ENCODE results near the gene RAB3D. TPM values are rescaled to one million over a fixed set of nuclear protein-coding genes. Genes with fewer than 3 reads are reported as not detected.

RAB3D gene, protein sequence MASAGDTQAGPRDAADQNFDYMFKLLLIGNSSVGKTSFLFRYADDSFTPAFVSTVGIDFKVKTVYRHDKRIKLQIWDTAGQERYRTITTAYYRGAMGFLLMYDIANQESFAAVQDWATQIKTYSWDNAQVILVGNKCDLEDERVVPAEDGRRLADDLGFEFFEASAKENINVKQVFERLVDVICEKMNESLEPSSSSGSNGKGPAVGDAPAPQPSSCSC
- total RNA-seq, result 17.7 TPM

DNA sequence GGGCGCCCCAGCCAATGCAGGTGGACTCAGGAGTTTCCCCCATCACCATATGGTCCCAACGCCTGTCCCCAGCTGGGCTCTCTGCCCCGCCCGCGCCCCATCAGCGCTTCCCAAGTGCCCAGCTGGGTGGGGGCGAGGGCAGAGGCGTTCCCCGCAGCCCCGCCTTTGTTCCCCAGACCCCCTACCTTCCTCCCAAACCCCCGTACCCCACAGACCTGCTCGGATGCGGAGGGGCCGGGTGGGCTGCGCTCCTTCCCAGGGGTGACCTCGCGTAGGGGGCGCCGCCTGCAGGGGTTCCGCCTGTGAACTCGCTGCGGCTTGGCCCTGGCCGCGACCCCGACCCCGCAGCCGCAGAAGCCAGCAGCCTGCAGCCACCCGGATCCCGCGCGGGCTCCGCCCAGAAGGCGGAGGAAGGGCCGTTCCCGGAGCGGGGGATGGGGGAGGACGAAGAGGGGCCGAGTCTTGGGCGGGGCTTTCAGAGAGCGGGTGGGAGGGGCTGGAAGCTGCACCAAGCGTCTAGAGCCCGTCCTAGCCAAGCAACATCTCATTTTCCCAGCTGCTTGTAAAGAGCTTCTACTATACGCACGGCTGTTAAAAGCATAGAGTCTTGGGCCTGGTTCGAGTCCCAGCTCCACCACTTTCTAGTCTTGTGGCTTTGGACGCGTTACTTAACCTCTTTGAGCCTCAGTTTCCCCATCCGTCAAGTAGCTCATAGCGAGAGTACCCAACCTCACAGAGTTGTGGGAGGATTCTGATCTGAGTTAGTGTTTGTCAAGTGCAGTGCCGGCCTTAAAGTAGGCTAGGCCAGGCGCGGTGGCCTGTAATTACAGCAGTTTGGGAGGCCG is at the start of gene RAB3D:
Gene RAB3D (minus strand): TSS at position 404 of the 845 bp plus-strand sequence. CDS start 2,258 bp downstream, outside the sequence.

GRCh38 chr19:11374433-11375142 is 35.1 kb upstream of the RAB3D start, which contains the start of gene SWSAP1:
Gene SWSAP1, plus strand, starts transcription at chr19:11374666. Its CDS starts 15 bp downstream, at chr19:11374681.

DNA sequence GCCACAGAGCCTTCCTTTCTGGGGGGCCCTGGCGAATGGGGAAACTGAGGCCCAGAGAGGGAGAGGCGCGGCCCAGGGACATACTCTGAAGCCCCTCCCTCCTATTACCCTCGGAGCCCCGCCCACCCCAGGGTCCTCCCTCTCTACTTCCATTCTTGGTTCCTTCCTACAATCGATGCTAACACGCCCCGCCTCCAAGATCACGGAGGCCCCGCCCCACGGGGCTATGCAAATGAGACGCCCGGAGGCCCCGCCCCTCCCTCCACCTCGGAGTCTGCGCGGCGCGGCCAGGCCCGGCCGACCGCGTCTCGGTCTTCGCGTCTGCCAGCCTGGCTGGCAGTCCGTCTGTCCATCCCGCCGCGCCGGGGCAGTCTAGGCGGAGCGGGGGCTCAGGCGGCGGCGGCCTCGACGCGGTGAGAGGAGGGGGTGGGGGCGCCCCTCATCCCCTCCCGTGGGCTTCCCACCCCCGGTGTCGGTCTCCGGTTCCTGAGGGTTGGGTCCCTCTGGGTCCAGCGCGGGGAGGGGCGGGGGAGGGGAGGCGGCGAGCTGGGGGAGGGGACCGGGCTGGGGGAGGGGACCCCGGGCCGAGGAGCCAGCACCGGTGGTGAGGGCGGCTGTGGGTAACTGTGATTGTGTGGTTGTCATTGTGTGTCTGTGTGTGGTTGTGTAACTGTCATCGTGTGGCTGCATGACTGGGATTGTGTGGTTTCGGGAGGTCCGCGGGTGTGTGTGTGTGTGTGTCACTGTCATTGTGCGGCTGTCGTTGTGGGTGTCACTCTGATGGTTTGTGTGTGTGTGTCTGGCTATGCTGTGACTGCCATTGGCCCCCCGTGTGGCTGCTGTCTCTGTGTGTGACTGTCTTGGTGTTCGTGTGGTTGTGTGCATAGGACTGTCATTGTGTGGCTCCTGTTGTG is 16.0 kb upstream of the RAB3D start, which contains the start of gene PLPPR2:
Gene PLPPR2 (plus strand): TSS at position 273 of the 914 bp plus-strand sequence. CDS start 2,242 bp downstream, outside the sequence.

GRCh38 chr19:11346104-11346940 is 6.9 kb upstream of the RAB3D start, which contains the start of the genes CCDC159 and TMEM205:
Gene CCDC159, plus strand, starts transcription at chr19:11346519. Its CDS starts 88 bp downstream, at chr19:11346607.
Gene TMEM205, minus strand, starts transcription at chr19:11346268. Its CDS starts 649 bp downstream, at chr19:11345619.

GRCh38 chr19:11295665-11296245 is 43.7 kb downstream of the RAB3D start, which contains the start of gene TSPAN16:
Gene TSPAN16, plus strand, starts transcription at chr19:11296160. Its CDS starts 138 bp downstream, at chr19:11296298.

Other genes starting within 250 kb of the RAB3D start
- gene SPC24, start 183.9 kb downstream of the RAB3D start, total RNA-seq, result 11.4 TPM
- 190 TPM for gene KANK2, start 142.1 kb downstream of the RAB3D start, total RNA-seq
- gene ANGPTL8, start 100.0 kb downstream of the RAB3D start, total RNA-seq, result 1.4 TPM
- 44.9 TPM for gene DOCK6, start 77.1 kb downstream of the RAB3D start, total RNA-seq
- not detected for gene TSPAN16, start 43.5 kb downstream of the RAB3D start, total RNA-seq
- gene TMEM205, start 6.6 kb upstream of the RAB3D start, total RNA-seq, result 83.0 TPM
- gene CCDC159, start 6.9 kb upstream of the RAB3D start, total RNA-seq, result 55.9 TPM
- gene PLPPR2, start 15.8 kb upstream of the RAB3D start, total RNA-seq, result 16.8 TPM
- 1.5 TPM for gene SWSAP1, start 35.0 kb upstream of the RAB3D start, total RNA-seq
- 3.4 TPM for gene EPOR, start 44.7 kb upstream of the RAB3D start, total RNA-seq
- 2.5 TPM for gene RGL3, start 79.7 kb upstream of the RAB3D start, total RNA-seq
- 0.27 TPM for gene ODAD3, start 95.5 kb upstream of the RAB3D start, total RNA-seq
- 110 TPM for gene PRKCSH, start 96.0 kb upstream of the RAB3D start, total RNA-seq
- gene ELAVL3, start 141.4 kb upstream of the RAB3D start, total RNA-seq, result 38.3 TPM
- 12.9 TPM for gene ZNF653, start 166.2 kb upstream of the RAB3D start, total RNA-seq
- 43.5 TPM for gene ECSIT, start 189.5 kb upstream of the RAB3D start, total RNA-seq
- gene CNN1, start 199.2 kb upstream of the RAB3D start, total RNA-seq, result 43.3 TPM
- 23.4 TPM for gene ELOF1, start 219.6 kb upstream of the RAB3D start, total RNA-seq
- 16.7 TPM for gene ACP5, start 238.0 kb upstream of the RAB3D start, total RNA-seq

Data from camera-type eye (tissue), 1 donor.